Stimulated activated CD4-positive, alpha-beta T cell treated with anti-CD3 and anti-CD28 coated beads, TNF-alpha, amount 100 ng/mL, for 24 hours (primary cell): ENCODE measurements around the gene INTS1.
"Not testable (repeated sequence)": the region's sequence is repeated elsewhere in the genome, so short reads cannot be mapped to it uniquely, and the experiment has no call there.

Experiments
- DNase-seq, 3 experiments: peaks; one replicate each; pipeline ENCODE4 v3.0.0-alpha.2; 2020; ENCODE audit warnings: low read depth in 3 of 3

Gene INTS1

GRCh38 chr7:1529383-1530116, 25.4 kb upstream of the INTS1 start:
- DNase-seq, result no peak

DNA sequence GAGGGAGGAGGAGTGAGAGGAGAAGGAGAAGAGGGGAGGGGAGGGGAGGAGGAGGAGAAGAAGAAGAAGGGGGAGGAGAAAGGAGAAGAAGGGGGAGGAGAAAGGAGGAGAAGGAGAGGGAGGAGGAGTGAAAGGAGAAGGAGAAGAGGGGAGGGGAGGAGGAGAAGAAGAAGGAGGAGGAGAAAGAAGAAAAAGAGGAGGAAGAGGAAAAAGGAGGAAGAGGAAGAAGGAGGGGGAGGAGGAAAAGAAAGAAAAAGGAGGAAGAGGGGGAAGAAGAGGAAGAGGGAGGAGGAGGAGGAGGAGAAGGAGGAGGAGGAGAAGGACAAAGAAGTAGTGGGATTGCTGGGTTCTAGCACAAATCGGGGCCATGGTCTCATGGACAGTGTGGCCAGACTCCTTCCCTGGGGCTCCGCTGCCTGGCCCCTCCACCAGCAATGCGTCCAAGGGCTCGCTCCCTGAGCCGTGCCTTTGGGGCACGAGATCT, 22.1 kb upstream of the INTS1 start:
- DNase-seq, result no peak

DNA sequence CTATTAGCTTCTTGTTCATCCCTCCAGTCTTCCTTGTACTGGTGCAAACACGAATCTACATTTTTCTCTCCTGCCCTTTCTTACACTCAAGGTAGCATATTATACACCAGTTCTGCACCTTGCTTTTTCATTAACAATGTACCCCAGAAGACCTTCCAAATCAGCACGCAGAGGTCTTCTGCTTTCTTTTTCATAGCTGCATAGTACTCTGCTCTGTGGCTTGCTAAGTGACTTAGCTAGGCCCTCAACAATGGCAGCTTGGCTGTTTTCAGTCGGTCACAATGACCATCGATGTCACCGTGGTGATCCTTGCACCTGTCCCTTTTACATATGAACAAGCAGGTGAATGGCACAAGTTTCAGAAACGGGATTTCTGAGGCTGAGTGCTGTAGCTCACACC, 21.2 kb upstream of the INTS1 start:
- no peak for DNase-seq

DNA sequence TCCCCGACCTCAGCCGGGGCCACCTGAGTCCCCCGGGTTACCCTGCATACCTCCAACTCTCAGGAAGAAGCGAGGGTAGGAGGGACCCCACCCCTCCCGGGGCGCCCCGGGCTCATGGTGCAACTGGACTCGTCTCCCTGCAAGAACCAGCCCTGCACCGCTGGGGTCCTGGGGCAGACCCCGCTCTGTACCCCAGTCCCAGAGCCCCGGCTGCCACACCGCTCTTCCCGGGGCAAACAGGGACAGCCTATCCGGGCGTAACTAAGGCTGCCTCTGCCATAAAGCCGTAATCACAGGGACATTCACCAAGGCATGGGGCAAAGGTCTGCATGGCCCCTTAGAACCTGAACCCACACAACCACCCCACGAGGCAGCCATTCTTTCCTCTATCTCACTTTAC, 19.7 kb upstream of the INTS1 start:
- DNase-seq, result no peak

GRCh38 chr7:1523208-1523607, 19.0 kb upstream of the INTS1 start:
- no peak for DNase-seq

GRCh38 chr7:1521456-1521855, 17.3 kb upstream of the INTS1 start:
- DNase-seq, result no peak

- DNase-seq, result no peak
Observed at GRCh38 chr7:1520539-1521234, 16.5 kb upstream of the INTS1 start.

DNA sequence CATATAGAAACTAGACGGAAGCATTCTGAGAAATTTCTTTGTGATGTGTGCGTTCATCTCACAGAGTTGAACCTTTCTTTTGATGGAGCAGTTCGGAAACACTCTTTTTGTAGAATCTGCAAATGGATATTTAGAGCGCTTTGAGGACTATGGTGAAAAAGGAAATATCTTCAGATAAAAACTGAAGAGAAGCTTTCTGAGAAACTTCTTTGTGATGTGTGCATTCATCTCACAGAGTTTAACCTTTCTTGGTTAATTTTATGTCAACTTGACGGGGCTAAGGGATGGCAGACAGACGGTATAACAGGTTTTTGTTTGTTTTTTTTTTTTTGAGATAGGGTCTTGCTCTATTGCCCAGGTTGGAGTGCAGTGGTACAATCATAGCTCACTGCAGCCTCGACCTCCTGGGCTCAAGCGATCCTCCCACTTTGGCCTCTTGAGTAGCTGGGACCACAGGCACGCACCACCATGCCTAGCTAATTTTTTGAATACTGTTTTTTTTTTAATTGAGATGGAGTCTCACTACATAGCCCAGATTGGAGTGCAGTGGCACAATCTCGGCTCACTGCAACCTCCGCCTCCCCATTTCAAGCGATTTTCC, 15.2 kb upstream of the INTS1 start:
- not testable (repeated sequence) for DNase-seq

DNA sequence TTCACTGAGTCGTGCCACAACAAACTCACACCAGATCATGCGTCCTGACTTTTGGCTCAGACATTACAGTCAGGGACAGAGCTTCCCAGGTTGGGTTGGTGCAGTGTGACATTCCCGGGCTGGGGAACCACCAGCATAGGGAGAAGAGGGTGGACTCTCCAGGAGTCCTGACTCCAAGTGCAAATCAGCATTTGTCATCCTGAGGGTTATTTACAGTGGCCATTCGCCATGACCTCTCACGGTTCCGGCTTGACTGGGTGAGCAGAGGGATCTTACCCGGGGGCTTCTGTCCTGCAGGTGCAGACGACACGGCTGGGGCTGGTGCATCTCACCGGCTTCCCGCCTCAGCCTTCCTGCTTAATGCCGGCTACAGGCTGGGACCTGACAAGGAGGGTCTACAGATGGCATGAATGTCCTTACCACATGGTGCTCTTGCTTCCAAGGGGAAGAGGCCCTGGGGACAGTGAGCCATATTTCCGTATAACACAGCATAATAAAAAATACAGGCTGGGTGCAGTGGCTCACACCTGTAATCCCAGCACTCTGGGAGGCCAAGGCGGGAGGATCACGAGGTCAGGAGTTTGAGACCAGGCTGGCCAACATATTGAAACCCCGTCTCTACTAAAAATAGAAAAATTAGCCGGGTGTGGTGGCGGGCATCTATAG, 12.5 kb upstream of the INTS1 start:
- DNase-seq, result no peak

DNA sequence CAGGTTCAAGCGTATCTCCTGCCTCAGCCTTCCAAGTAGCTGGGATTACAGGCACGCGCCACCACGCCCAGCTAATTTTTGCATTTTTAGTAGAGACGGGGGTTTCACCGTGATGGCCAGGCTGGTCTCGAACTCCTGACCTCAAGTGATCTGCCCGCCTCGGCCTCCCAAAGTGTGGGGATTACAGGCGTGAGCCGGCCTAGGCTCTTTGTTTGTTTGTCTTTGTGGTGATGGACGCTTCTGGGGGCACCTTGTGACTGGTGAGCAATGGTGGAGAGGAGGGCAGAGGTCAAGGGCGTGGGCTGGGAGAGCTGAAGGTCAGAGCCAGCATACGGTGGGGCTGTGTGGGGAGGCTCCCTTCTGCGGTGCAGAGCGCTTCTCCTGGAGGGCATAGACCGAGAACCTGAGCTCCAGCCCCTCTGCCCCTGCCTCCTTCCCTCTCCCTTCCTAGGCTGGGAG, 11.3 kb upstream of the INTS1 start:
- not testable (repeated sequence) for DNase-seq

- DNase-seq, result no peak
Observed at GRCh38 chr7:1514995-1515401, 10.8 kb upstream of the INTS1 start.

GRCh38 chr7:1514407-1514806, 10.2 kb upstream of the INTS1 start:
- no peak for DNase-seq

GRCh38 chr7:1513657-1514095, 9.5 kb upstream of the INTS1 start:
- no peak for DNase-seq

GRCh38 chr7:1512781-1513656, 8.8 kb upstream of the INTS1 start:
- DNase-seq, result peak in 1 of 3 experiments; percentile 41

DNA sequence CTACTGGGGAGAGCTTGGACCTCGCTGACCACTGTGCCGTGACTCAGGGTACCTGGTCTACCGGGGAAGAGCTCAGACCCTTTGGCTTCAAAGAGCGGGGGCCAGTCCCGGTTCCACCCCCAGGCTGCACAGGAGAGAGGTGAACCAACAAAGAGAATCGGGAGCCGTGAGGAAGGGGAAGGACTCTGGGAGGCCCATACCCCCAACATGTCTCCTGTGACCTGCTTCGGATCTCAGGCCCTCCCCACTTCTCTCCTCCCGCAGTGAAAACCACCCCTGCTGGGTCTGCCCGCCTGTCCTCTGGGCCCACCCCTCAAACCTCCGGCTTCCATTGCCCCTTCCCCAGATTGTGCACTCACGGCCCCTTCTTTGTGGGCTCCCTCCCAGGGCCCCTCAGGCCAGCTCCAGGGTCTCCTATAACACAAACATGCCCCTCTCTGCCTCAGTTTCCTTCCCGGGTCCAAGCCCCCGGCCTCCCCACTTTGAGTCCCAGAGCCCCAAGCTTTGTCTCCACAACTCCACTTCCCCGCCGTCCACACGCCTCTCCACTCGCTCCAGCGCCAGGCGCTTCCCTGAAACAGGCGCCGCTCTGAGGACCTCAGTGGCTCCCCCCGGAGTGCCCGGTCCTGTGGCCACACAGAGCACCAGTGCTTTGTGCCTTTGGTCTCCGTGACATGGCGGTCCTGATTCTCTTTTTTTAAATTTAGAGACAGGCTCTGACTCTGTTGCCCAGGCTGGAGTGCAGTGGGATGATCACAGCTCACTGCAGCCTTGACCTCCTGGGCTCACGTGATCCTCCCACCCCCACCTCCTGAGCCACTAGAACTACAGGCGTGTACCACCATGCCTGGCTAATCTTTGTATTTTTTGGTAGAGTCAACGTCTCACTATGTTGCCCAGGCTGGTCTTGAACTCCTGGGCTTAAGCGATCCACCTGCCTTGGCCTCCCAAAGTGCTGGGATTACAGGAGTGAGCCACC, 7.5 kb upstream of the INTS1 start:
- no peak for DNase-seq

- no peak for DNase-seq
Observed at GRCh38 chr7:1510780-1511154, 6.6 kb upstream of the INTS1 start.

DNA sequence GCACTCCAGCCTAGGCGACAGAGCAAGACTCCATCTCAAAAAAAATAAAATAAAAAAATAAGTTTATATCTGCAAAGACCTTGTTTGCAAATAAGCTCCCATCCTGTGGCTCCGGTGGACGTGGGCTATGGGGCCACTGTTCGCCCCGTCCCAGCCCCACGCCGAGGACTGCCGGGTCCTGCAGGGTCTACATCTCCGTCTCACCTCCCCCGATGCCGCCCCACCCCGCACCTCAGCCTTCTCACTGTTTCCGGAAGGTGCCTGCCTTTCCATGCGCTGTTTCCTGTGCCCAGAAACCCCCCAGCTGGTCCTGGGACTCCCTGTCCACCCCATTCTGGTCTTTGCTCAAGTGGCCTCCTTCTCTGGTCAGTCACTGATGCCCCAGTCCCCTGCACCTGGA, 5.0 kb upstream of the INTS1 start:
- DNase-seq, result no peak

GRCh38 chr7:1508277-1508758, 4.1 kb upstream of the INTS1 start:
- DNase-seq, result no peak

- no peak for DNase-seq
Observed at GRCh38 chr7:1505731-1506550, 1.8 kb upstream of the INTS1 start.
